PFSK-1 (cell line): Measurements from ENCODE around the gene ESYT2.
A peak's percentile ranks its signal among the peaks of the same experiment; 100 is the strongest.

ENCODE experiments used
- FOXP2 ChIP-seq: optimal IDR thresholded peaks from 2 replicates; pipeline ENCODE3; 2011; ENCODE audit warnings: borderline replicate concordance, control low read depth, inconsistent platforms; ENCODE audit not compliant: insufficient read depth; ENCODE audit errors: extremely low read length, extremely low read depth
- POLR2AphosphoS5 ChIP-seq: IDR thresholded peaks from 2 replicates; pipeline ENCODE4 v1.6.1; 2012; ENCODE audit warnings: low read depth, mild to moderate bottlenecking, control low read depth, low read length, moderate library complexity
- SIN3A ChIP-seq: IDR thresholded peaks from 2 replicates; pipeline ENCODE4 v1.6.1; 2012; ENCODE audit warnings: mild to moderate bottlenecking, low read length, moderate library complexity, borderline replicate concordance; ENCODE audit not compliant: insufficient read depth
- TAF1 ChIP-seq: IDR thresholded peaks from 2 replicates; pipeline ENCODE4 v1.6.1; 2012; ENCODE audit warnings: low read length, control low read depth, borderline replicate concordance; ENCODE audit not compliant: insufficient read depth
- TF ChIP-seq, protein P1 (sequence below), 2 experiments: IDR thresholded peaks; 2 replicates each; pipeline versions ENCODE4 v1.6.1 to v1.8.0; 2011 to 2012; ENCODE audit warnings: low read depth in 2 of 2, low read length in 2 of 2, control low read depth in 1 of 2, inconsistent platforms in 1 of 2, mild to moderate bottlenecking in 1 of 2, moderate library complexity in 1 of 2; ENCODE audit not compliant: insufficient read depth in 1 of 2

The ESYT2 gene

DNA sequence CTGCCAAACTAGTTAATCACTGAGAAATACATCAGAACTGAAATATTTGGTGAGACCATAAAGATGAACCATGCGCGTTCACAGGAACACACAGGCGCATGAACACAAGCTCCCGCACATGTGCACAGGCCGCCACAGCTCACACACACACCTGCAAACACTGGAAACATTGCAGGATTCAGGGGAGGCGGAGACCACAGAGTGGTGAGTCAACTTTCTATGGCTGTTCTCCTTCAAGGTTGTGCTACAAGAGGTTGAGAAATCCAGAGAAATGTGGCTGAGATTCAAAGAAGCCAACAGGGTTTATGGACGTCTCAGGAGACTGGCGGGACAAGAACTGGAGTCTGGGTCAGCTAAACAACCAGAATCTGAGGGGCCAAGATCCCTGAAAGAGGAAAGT lies 17.8 kb downstream of the ESYT2 start:
- no peak for TF ChIP-seq SIN3A
- TF ChIP-seq TAF1 = no peak
- no peak for TF ChIP-seq POLR2AphosphoS5
- TF ChIP-seq FOXP2 = no peak
- TF ChIP-seq, protein P1, sequence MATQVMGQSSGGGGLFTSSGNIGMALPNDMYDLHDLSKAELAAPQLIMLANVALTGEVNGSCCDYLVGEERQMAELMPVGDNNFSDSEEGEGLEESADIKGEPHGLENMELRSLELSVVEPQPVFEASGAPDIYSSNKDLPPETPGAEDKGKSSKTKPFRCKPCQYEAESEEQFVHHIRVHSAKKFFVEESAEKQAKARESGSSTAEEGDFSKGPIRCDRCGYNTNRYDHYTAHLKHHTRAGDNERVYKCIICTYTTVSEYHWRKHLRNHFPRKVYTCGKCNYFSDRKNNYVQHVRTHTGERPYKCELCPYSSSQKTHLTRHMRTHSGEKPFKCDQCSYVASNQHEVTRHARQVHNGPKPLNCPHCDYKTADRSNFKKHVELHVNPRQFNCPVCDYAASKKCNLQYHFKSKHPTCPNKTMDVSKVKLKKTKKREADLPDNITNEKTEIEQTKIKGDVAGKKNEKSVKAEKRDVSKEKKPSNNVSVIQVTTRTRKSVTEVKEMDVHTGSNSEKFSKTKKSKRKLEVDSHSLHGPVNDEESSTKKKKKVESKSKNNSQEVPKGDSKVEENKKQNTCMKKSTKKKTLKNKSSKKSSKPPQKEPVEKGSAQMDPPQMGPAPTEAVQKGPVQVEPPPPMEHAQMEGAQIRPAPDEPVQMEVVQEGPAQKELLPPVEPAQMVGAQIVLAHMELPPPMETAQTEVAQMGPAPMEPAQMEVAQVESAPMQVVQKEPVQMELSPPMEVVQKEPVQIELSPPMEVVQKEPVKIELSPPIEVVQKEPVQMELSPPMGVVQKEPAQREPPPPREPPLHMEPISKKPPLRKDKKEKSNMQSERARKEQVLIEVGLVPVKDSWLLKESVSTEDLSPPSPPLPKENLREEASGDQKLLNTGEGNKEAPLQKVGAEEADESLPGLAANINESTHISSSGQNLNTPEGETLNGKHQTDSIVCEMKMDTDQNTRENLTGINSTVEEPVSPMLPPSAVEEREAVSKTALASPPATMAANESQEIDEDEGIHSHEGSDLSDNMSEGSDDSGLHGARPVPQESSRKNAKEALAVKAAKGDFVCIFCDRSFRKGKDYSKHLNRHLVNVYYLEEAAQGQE (IDR thresholded peaks at IDR 0.05; ENCODE audit: insufficient read depth in 1 of 2, low read depth in 2 of 2, low read length in 2 of 2) = no peak

DNA sequence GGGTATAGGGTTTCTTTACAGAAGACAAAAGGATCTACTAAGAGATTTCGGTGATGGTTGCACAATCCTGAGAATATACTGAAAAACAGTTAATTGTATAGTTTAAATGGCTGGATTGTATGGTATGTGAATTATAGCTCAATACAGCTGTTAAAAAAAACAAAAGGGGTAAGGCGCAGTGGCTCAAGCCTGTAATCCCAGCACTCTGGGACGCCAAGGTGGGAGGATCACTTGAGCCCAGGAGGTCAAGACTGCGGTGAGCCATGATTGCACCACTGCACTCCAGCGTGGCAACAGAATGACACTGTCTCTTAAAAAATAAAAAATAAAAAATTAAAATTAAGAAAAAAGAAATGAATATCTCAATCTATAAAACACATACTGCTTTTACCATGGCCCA lies 18.5 kb downstream of the ESYT2 start:
- TF ChIP-seq, protein P1 (IDR thresholded peaks at IDR 0.05; ENCODE audit: insufficient read depth in 1 of 2, low read depth in 2 of 2, low read length in 2 of 2) = no peak
- TF ChIP-seq FOXP2 = no peak
- no peak for TF ChIP-seq TAF1
- no peak for TF ChIP-seq POLR2AphosphoS5
- no peak for TF ChIP-seq SIN3A

DNA sequence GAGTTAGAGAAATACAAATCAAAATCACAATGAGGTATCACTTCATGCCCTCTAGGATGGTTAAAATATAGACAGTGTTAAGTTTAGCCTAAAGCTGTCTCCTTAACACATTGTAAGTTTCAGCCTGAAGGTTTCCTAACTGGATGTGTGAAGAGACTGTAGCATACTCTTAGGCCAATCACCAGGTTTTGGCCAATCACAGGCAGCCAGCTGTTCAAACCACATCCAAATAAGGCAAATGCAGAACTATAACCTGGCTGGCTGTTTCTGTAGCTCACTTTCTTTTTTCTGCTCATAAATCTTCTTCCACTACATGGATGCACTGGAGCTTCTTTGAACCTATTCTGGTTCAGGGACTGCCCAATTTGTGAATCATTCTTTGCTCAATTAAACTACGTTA lies 19.7 kb downstream of the ESYT2 start:
- no peak for TF ChIP-seq SIN3A
- TF ChIP-seq POLR2AphosphoS5 = no peak
- no peak for TF ChIP-seq FOXP2
- TF ChIP-seq, protein P1 (IDR thresholded peaks at IDR 0.05; ENCODE audit: insufficient read depth in 1 of 2, low read depth in 2 of 2, low read length in 2 of 2) = no peak
- TF ChIP-seq TAF1 = no peak

DNA sequence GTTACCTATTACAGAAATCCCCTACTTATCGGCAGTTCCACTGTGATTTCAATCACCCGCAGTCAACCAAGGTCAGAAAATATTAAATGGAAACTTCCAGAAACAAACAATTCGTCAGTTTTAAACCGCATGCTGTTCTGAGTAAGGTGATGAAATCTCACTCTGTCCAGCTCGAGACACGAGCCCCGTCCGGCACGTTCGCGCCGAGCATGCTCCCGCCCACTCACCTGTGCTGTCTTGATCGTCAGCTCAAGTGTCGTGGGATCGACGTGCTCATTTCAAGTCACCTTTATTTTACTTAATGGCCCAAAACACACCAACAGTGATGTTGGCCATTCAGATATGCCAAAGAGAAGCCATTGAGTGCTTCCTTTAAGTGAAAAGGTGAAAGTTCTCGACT lies 21.2 kb downstream of the ESYT2 start:
- no peak for TF ChIP-seq TAF1
- no peak for TF ChIP-seq POLR2AphosphoS5
- TF ChIP-seq FOXP2 = no peak
- TF ChIP-seq, protein P1 (IDR thresholded peaks at IDR 0.05; ENCODE audit: insufficient read depth in 1 of 2, low read depth in 2 of 2, low read length in 2 of 2) = no peak
- no peak for TF ChIP-seq SIN3A

DNA sequence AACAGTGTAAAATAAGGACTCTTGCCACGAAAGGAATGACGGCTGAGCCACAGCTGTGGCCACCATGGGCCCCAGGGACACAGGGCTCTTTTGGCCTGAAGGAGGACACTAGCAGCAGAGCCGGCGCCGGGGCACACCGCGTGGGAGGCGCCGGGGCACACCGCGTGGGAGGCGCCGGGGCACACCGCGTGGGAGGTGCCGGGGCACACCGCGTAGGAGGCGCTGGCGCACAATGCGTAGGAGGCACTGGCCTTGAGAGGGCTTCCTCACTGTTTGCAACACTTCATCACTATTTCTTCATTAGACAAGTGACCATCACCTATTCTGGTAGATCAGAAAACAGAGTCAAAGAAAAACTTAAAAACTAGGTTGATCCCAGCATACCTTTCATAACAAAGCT lies 23.4 kb downstream of the ESYT2 start:
- peak; percentile 76 for TF ChIP-seq FOXP2
- TF ChIP-seq POLR2AphosphoS5 = no peak
- no peak for TF ChIP-seq TAF1
- TF ChIP-seq, protein P1 (IDR thresholded peaks at IDR 0.05; ENCODE audit: insufficient read depth in 1 of 2, low read depth in 2 of 2, low read length in 2 of 2) = no peak
